Measurements from ENCODE around the gene MTREX. TPM values are rescaled to one million over a fixed set of nuclear protein-coding genes. Genes with fewer than 3 reads are reported as not detected.

The MTREX gene
- total and polyA plus RNA-seq, 2 of the 8 experiments (the other 6 are each of a cell fraction or from before 2014, with no cell fraction given): 16.0 to 130 TPM

DNA sequence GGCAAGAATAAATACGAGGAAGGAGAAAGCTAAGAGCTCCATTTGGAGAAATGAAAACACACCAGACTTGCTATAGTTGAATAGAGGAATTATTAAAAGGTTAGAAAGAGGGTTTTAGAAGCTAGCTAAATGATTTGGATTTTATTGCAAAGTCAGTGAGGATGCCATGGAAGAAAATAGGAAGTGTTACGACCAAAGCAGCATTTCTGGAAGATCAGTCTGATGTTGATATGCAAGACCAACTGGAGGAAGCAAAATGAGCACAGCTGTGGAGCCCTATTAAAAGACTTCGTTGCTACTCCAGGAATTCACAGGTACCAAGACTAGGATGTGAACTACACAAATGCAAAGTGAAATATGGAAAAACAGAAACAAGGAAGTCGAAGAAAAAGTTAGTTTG lies 2.4 kb upstream of the MTREX start:
- FAIRE-seq: no peak

More for the DNA sequence above, 2.4 kb upstream of the MTREX start:
- H4K8ac ChIP-seq (ENCODE audit: extremely low read depth, insufficient read depth, low read length): no peak overlapping the region
- no peak overlapping the region for H4K91ac ChIP-seq (replicated peaks; ENCODE audit: insufficient read length, low read length)
- no peak overlapping the region for H4K5ac ChIP-seq (ENCODE audit: insufficient read length, low read depth, low read length)
- no peak overlapping the region for H3K56ac ChIP-seq (replicated peaks; ENCODE audit: insufficient read length, low read depth, low read length)
- H3K4me3 ChIP-seq (ENCODE audit: extremely low read depth in 1 of 4, insufficient read depth in 2 of 4, low read depth in 3 of 4, low read length in 4 of 4): no peak overlapping the region
- no peaks in the 10 kb centered on the region for H3K9me3 ChIP-seq (ENCODE audit: insufficient read depth in 2 of 2, low read depth in 1 of 2, low read length in 1 of 2)
- H2BK12ac ChIP-seq (ENCODE audit: low read depth, low read length): no peak overlapping the region
- peaks cover 0 to 2% (median 2%) of the 10 kb centered on the region in 4 experiments; a peak in 4 of 7 replicates for H3K4me1 ChIP-seq (replicated peaks in 1 of 4; ENCODE audit: control insufficient read depth in 3 of 4, insufficient read depth in 4 of 4, low read length in 3 of 4)
- H2BK5ac ChIP-seq (ENCODE audit: low read depth, low read length): no peak overlapping the region
- H3K4me2 ChIP-seq (ENCODE audit: insufficient read depth in 1 of 2, low read depth in 2 of 2, low read length in 2 of 2): peak overlapping the region in 1 of 2 experiments; percentile 92; a peak in 1 of 4 replicates
- H3K36me3 ChIP-seq (ENCODE audit: control insufficient read depth in 2 of 4, insufficient read depth in 4 of 4, low read length in 3 of 4): peaks cover 0 to under 1% (median 0%) of the 10 kb centered on the region in 4 experiments; a peak in 1 of 8 replicates
- no peak overlapping the region for H2BK15ac ChIP-seq (ENCODE audit: low read length)
- 89 to 100% methylated on average over 1 to 4 of the region's 4 CpGs for WGBS, 2 experiments (ENCODE audit: extremely low coverage in 1 of 2, insufficient coverage in 1 of 2, insufficient read length in 1 of 2, insufficient replicate concordance in 2 of 2, low coverage in 1 of 2, low lambda C conversion rate in 2 of 2, missing lambda C conversion rate in 1 of 2)
- H2AK5ac ChIP-seq (ENCODE audit: low read depth, low read length): no peak overlapping the region
- no peak overlapping the region for H3K23ac ChIP-seq (ENCODE audit: insufficient read length)
- H3K27me3 ChIP-seq (replicated peaks in 1 of 4; ENCODE audit: control insufficient read depth in 3 of 4, extremely low read depth in 1 of 4, insufficient read depth in 3 of 4, low read length in 3 of 4): no peaks in the 10 kb centered on the region
- H3K23me2 ChIP-seq (ENCODE audit: low read depth, low read length): peaks cover 6% of the 10 kb centered on the region
- H3K79me1 ChIP-seq (ENCODE audit: low read depth, low read length): peaks cover 4% of the 10 kb centered on the region
- no peak for TF ChIP-seq PHF8 (conservative IDR thresholded peaks at IDR 0.05; ENCODE audit: low read depth, low read length)
- H3K18ac ChIP-seq (ENCODE audit: extremely low read depth, low read length): no peak overlapping the region
- H3K79me2 ChIP-seq (ENCODE audit: control insufficient read depth in 1 of 2, insufficient read depth in 2 of 2, low read length in 2 of 2): peaks cover 4 to 73% of the 10 kb centered on the region in 2 experiments
- no peak overlapping the region for H2BK20ac ChIP-seq (ENCODE audit: low read length)
- H2BK120ac ChIP-seq (replicated peaks; ENCODE audit: low read depth, low read length): no peak overlapping the region
- CTCF ChIA-PET (ENCODE audit: partially characterized antibody): interaction anchor here (0.6 to 1.2 kb wide), 2 partner anchors 79 to 1578 kb away, joined by 3 read pairs; no protein-coding TSS in a partner anchor
- no peak overlapping the region for H3K14ac ChIP-seq (ENCODE audit: insufficient read length)
- H2AFZ ChIP-seq (ENCODE audit: low read length): no peak overlapping the region
- H3K4ac ChIP-seq (replicated peaks; ENCODE audit: insufficient read length, low read depth, low read length): no peak overlapping the region
- DNase-seq (ENCODE audit: low read depth in 1 of 2, low spot score in 2 of 2): no peak
- H3K27ac ChIP-seq (ENCODE audit: low read depth, low read length): no peak overlapping the region
- POLR2A ChIA-PET (ENCODE audit: partially characterized antibody): no interaction called here
- H3K9ac ChIP-seq (replicated peaks in 1 of 4; ENCODE audit: extremely low read depth in 1 of 4, low read depth in 3 of 4, low read length in 3 of 4): no peak overlapping the region
- H4K20me1 ChIP-seq (replicated peaks in 1 of 2; ENCODE audit: control insufficient read depth in 1 of 2, insufficient read depth in 2 of 2, low read length in 2 of 2): peaks cover 0 to 4% of the 10 kb centered on the region in 2 experiments
